Activated CD8-positive, alpha-beta T cell treated with anti-CD3 and anti-CD28 coated beads for 36 hours (primary cell): ENCODE data around the gene GAGE13. TPM values are rescaled to one million over a fixed set of nuclear protein-coding genes. Genes with fewer than 3 reads are reported as not detected.
"Not testable (repeated sequence)": the region's sequence is repeated elsewhere in the genome, so short reads cannot be mapped to it uniquely, and the experiment has no call there.

Experiments used
- ATAC-seq: fragments of 200-7000 bp; cut with Tn5 transposase; one replicate; pipeline ENCODE4 v1.10.0; 2021; ENCODE audit warnings: mild to moderate bottlenecking, moderate library complexity
- CTCF ChIA-PET: fragments of 350-600 bp; sonication (Branson Sonifier 250); formaldehyde crosslinking; loops from one replicate; lab custom pipeline; 2021; ENCODE audit warnings: antibody characterized with exemption; lab: Charles Lee
- POLR2A ChIA-PET: fragments of 350-600 bp; sonication (Branson Sonifier 250); formaldehyde crosslinking; loops from one replicate; lab custom pipeline; 2021; ENCODE audit warnings: antibody characterized with exemption; lab: Charles Lee
- DNase-seq: peaks from one replicate; pipeline ENCODE4 v3.0.0-alpha.2; 2020
- H3K27ac Mint-ChIP-seq: one replicate; pipeline ENCODE4 v1.8.0; 2021; ENCODE audit warnings: mild to moderate bottlenecking, mixed read lengths
- H3K27me3 Mint-ChIP-seq: one replicate; pipeline ENCODE4 v1.8.0; 2021; ENCODE audit warnings: mixed read lengths
- H3K36me3 Mint-ChIP-seq: one replicate; pipeline ENCODE4 v1.8.0; 2021; ENCODE audit warnings: low read depth, mixed read lengths
- H3K4me1 Mint-ChIP-seq: one replicate; pipeline ENCODE4 v1.8.0; 2021; ENCODE audit warnings: low read depth, mixed read lengths
- H3K4me3 Mint-ChIP-seq: one replicate; pipeline ENCODE4 v1.8.0; 2021; ENCODE audit warnings: mild to moderate bottlenecking, moderate library complexity, mixed read lengths
- H3K9me3 Mint-ChIP-seq: one replicate; pipeline ENCODE4 v1.8.0; 2021; ENCODE audit warnings: mixed read lengths
- intact Hi-C: fragments of 100-400 bp; cut with micrococcal nuclease; formaldehyde crosslinking; loops from one replicate; pipeline ENCODE4 v1.10.0; 2022
- total RNA-seq, 2 experiments: library from RNA; stranded (reverse); gene quantifications; one replicate each; pipeline ENCODE4 v1.2.3, GENCODE V29; 2021

The GAGE13 gene
- total RNA-seq, 2 experiments from 2014 or later = not detected

DNA sequence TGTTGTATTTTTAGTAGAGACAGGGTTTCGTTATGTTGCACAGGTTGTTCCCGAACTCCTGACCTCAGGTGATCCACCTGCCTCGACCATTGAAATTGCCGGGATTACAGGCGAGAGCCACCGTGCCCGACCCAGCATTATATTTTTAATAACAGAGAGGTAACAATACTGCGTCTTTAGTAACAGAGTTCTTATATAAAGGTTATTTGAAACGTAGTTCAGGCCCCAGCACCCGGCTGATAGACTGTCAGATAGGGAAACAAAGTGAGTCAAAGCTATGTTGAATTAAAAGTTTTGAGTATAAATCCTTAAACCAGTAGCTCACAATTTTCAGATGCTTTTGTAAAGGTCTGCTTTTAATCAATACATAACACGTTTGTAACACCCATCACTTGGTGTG, 14.8 kb downstream of the GAGE13 start:
- H3K9me3 Mint-ChIP-seq, H3K27me3 Mint-ChIP-seq, CTCF ChIA-PET, intact Hi-C loops, POLR2A ChIA-PET, H3K4me1 Mint-ChIP-seq, DNase-seq, ATAC-seq, H3K27ac Mint-ChIP-seq, H3K36me3 Mint-ChIP-seq, H3K4me3 Mint-ChIP-seq: not testable (repeated sequence)

Other genes with a start within 250 kb of the GAGE13 start
- gene GPKOW, start 207.8 kb upstream of the GAGE13 start, total RNA-seq = 10 to 100 TPM; 18.5 to 19.0 TPM
- under 1 TPM; 0.54 to 0.87 TPM for gene MAGIX, start 168.8 kb upstream of the GAGE13 start, total RNA-seq
- gene PLP2, start 159.7 kb upstream of the GAGE13 start, total RNA-seq = 100 to 1,000 TPM; 130 to 136 TPM
- 10 to 100 TPM; 25.9 TPM for gene PRICKLE3, start 145.2 kb upstream of the GAGE13 start, total RNA-seq
- 10 to 100 TPM; 10.2 to 11.4 TPM for gene SYP, start 131.4 kb upstream of the GAGE13 start, total RNA-seq
- 1 to 10 TPM in 1 of 2 experiments, under 1 TPM in 1; 0.90 to 1.1 TPM for gene CACNA1F, start 98.2 kb upstream of the GAGE13 start, total RNA-seq
- 10 to 100 TPM; 27.4 to 29.9 TPM for gene CCDC22, start 96.1 kb upstream of the GAGE13 start, total RNA-seq
- 10 to 100 TPM; 22.3 to 23.5 TPM for gene FOXP3, start 66.9 kb upstream of the GAGE13 start, total RNA-seq
- gene PPP1R3F, start 61.8 kb upstream of the GAGE13 start, total RNA-seq = 1 to 10 TPM; 4.8 to 5.4 TPM
- not detected for gene GAGE10, start 27.9 kb upstream of the GAGE13 start, total RNA-seq
- not detected for gene GAGE12J, start 9.5 kb upstream of the GAGE13 start, total RNA-seq
- not detected for gene GAGE12C, start 200.6 kb downstream of the GAGE13 start, total RNA-seq
- not detected for gene GAGE12D, start 210.2 kb downstream of the GAGE13 start, total RNA-seq
- gene GAGE12E, start 219.7 kb downstream of the GAGE13 start, total RNA-seq = not detected
- not detected for gene GAGE12F, start 229.3 kb downstream of the GAGE13 start, total RNA-seq
- not detected for gene GAGE12G, start 238.8 kb downstream of the GAGE13 start, total RNA-seq
- not detected for gene GAGE12H, start 248.4 kb downstream of the GAGE13 start, total RNA-seq